Limb (tissue), 2 donors: ENCODE measurements around the gene GRID1.
A peak's percentile ranks its signal among the peaks of the same experiment; 100 is the strongest.

Experiments used
- DNase-seq, 2 donors: peaks; one replicate each; pipeline ENCODE4 v3.0.0-alpha.2; 2016; ENCODE audit errors: extremely low spot score in 2 of 2

The GRID1 gene

DNA sequence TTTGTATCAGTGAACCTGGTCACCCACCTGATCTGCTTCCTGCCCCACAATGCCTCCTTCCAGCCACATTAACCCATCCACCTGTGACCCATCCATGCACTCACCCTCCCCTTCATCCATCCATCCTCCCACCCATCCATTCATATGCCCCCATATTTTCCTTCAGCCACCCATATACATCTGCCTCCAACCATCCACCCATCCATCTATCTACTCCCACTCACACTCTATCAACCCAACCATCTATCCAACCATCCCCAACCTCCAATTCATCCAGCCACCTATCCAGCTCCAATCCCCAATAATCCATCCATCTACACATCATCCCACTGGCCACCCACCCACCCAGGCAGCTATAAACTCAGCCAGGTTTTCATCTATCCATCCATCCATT lies 51.0 kb downstream of the GRID1 start:
- DNase-seq, result no peak

DNA sequence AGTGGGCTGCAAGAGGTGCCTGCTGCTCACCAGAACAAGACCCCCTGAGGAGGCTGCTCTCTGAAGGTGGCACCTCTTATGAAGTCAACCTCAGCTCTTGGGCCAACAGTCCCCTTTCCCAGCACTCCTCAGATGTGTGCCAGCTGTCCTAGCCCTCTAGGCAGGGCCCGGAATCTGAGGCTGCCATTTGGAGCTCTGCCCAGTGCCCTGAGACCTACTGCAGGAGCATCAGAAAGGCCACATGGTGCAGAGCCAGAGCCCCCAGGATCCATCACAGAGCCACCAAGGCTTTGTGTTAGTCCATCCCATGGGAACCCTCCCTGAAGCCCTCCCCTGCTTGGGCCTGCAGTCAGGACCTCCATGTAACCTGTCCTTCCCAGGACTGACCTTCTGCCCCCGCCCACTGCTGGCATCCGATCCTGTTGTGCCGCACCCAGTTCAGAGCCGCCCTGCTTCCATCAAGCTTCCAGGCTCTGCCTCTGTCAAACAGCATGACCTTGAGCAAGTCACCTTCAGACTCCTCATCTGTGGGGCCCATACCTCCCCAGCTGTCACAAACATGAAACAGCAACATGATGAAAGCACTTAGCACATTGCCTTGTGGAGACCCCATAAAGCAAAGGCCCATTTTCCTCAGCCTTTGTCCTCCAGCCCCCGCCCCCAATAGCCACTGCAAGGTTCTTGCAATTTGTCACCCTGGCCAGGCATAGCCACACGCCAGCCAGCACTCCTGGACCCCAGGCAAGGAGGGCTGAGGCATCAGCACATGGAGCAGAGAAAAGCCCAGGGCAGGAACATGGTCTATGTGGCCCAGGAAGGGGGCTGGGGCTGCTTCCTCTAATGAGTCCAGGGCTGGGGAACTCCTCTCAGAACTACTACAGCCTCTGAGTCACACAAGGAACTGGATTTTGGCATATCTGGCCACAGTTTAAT lies 51.7 kb downstream of the GRID1 start:
- no peak for DNase-seq

DNA sequence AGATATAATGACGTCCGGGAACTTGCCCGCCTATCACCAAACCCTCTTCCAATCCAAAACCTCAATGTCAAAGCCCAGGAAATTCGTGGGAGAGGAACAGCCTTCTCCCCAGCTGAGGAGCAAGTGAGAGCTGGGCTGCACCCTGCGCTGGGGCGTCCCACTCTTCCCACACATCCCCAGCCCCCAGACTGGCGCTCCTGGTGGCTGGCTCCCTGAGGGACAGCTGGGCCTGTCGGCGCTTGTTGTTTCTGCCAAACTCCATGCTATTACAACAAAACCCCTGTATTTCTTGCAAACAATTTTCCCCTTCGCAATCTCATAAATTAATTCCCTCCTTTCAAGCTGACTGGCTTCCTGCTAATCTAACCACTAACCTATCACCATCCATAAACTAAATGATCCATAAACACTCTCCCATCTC lies 53.0 kb downstream of the GRID1 start:
- DNase-seq, result no peak

DNA sequence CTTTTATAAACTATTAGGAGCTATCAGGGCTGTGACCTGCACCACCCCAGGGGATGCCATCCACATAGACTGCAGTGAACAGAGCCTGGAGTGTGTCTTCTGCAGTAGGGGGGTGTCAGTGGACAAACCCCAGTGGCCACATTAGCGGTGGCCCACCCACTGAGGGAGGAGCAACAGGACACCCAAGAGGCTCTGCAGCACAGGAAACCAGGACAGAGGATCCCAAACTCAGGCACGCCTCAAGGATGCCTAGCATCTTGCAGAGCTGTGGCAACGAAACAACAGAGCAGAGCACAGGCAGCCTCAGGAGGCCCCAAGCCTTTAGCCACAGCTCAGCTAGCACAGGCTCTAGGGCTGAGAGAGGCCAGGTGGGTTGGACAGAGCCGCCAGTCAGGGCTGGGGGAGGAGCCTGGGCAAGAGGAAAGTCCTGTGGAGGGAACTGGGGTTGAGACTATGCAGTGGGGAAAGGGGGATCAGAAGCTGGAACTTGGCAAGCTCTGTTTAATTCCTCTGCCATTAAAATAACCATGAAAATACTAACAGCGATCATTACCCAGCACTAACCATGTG lies 53.8 kb downstream of the GRID1 start:
- no peak for DNase-seq

DNA sequence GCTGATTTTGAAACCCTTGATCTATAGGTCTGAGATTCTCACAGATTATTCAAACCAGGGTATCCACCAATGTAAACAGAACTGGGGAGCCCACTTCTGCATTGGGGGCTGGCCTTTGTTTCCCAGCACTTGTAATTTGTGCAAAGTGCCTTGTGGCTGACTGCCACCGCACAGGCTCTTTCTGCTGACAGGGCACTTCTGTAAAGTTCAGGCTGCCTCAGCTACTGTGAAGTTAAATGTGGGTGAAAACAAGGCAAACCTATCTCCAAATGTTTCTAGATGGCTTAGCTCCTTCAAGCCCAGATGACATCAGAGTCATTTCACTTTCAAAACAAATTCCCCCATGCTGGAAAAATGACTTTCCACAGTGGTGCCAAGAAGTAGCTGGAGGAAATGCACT lies 54.7 kb downstream of the GRID1 start:
- no peak for DNase-seq

DNA sequence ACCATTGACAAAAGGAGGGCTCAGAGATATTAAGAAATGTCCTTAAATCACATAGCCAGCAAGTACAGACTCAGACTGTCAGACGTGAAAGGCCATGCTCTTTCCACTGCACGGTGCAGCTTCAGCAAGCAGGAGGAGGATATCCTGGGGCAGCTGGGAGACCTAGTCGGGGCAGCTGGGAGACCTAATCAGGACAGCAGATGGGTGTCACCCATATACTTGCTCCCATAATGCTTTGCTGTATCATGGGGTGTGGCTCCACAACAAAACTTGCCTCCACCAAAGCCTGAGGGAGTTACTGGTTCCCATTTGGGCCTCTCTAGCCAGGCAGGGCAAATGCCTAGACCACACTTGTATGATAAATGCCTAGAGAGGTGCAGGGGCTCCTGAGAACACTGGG lies 55.4 kb downstream of the GRID1 start:
- no peak for DNase-seq

DNA sequence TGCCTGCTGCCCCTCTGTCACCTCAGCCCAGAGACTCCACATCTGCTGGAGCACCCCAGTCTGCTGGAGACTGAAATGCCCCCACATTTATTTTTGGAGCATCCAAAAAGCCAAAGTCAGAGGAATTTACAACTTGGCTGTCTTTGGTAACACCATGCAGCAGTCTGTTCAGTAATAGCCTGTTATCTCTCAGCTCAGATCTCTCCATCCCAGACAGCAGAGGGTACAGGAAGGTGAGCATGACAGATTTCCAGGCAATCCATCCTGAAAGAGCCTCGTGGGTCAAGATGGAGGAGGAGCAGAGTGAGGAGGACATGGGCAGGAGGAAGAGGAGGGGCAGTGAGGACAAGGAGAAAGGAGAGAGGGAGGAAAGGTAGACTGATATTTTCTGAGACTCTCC lies 55.9 kb downstream of the GRID1 start:
- no peak for DNase-seq

DNA sequence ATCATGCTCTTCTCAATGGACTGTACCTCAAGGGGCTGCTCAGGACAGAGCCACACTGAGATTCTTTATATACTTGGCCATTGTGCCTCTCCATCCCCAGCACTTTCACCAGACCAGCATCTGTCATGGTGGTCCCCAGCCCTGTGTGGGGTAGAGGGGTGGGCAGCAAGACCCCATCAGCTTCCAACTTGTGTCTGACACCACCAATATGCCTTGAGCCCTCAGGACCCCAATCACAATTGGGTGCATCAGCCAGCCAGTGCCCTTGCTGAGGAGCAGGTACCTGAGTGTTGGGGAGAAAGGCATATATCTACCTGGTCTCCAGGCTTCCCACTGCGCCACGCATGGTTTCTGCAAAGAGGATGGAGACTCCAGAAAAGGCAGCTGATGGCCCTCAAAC lies 56.3 kb downstream of the GRID1 start:
- no peak for DNase-seq

DNA sequence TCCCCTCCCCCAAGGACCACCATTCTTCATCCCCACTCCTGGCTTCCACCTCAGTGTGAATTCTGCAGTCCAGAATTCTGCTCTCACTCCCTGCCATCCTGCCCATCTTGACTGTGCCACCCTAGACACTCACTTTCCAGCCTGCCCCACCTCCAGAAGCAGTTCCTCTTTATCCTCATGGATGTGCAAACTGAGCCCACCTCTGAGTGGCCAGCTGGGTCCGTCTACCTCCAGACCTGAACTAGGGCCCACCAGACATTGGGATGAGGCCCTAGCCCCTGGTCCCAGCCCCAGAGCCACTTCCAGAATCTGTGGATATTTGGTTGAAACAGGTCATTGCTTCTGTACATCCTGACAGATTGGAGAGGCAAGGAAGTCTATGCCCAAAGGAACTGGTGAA lies 58.5 kb downstream of the GRID1 start:
- no peak for DNase-seq

DNA sequence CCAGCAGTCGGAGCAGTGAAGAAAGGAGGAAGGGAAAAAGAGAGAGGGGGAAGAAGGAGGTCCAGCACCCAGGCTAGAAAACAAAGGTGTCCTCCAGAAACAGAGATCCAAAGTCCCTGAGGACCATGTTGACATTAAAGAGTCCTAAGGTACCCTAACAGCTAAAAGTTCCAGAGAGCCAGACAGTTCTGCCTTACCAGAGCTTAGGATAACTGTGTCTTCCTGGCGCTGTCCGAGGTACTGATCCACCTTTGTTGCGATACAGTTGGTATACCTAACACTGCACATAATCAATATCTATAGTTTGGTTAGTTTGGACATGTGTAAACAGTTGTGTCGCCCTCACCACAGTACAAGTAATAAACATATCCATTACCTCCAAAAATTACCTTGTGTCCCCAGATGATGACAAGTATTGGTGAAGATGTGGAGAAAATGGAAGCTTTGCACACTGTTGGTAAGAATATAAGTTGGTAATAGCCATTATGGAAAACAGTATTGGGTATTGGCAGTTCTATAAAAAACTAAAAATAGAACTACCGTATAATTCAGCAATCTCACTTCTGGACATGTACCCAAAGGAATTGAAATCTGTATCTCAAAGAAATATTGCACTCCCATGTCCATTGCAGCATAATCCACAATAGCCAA lies 59.8 kb downstream of the GRID1 start:
- DNase-seq, result peak; percentile 24 to 53

DNA sequence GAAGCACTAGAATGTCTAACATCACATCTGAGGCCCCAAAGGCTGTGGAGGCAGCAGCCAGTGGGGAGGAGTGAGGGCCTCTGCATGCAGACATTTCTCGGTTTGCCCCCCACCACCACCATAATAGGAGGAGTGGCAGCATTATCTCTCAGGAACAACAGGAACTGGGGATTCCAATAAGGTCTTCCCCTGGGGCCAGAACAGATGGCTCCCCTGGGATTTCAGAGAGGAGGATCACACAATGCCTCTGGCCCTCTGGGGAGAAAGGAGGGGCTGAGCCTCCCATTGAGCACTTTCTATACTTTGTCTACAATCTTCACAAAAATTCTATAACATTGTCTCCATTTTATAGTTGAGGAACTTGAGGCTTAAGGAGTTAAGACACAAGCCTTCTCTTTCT lies 61.1 kb downstream of the GRID1 start:
- DNase-seq, result no peak

DNA sequence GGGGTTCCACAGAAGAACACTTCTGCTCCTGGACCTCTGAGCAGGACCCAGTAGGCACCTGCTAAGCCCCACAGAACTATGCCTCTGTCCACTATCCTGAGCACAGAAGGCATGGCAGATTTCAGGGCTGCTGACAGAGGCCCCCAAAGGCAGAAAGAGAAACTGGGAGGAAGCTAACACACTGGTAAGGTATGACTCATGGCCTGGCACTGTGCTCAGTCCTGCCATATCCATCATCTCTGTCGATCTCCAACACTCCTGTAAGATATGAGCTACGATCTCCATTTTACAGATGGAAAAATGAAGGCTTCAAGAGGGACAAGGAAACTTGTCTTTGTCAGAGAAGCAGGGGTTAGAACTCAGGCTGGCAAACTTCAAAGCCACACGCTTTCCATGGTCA lies 62.2 kb downstream of the GRID1 start:
- DNase-seq, result no peak

DNA sequence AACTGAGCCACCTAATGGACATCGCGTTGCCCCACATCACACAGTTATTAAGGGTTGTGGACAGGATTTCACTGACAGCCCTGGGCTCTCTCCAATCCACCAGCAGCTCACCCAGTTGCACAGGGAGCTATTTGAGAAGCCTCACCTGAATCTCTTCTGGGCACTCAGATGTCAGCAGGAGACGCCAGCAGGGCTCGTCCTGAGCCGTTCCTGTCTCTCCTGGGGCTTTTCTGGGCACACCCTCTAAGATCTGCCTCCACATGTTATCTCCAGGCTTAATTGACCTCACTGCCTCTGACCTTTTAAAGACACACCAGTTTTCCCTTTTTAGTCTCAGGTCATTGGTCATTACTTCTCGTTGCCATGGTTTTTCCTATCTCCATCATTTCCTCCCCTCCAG lies 63.0 kb downstream of the GRID1 start:
- no peak for DNase-seq

DNA sequence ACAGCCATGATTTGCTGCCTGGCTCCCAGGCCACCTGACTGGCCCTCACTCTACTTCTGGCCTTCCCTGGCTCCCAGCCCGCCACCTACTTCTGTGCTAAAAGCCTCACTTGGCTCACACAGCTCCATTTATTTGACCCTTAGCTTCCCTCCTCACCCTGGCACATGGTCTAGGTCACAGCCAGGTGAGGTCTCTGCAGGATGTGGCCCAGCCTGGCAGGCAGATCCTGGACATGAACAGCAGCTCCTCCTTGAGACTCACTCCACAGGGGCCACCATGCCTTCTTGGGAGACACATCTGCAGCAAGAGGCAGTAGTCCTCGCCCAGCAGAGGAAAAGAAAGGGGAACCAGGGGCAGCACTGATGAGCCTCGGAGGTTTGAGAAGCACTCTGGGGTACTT lies 64.6 kb downstream of the GRID1 start:
- no peak for DNase-seq

DNA sequence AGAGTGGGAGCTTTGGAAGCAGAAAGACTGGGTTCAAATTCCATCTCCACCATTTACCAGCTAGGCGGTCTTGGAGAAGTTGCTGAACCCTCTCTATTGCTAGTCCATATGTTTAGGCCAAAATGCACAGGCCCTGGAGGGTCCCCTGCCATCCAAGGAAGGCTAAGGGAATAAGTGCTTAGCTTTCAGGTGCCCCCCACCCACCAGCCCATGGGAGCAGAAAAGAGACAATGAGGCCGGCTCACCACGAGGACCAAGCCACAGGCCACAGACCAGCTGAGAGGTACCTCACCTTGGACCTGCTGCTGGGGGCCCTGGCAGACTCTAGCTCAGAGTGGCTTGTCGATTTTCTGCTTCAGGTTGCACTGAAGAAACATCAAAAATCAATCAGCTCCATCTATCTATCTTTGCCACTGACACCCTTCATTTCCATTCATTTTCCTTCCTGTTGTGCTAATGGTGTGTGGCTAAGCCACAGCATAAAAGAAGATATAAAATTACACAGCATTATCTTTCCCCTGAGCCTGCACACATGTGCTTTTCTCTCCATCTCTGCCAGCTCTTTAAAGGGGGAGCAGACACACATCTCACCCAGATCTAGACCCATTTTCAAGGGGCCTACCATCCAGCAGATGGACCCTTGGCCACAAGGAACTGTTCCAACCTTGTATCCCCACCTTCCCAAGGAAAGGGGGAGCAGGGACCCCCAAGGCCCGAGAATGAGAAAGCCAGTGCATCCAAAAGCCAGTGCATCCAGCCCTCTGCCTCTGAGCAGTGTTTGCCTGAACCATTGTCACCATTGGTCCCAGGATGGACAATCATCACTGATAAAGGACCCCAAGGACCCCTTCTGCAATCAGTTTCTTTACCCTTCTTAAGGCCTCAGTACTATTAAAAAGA lies 65.4 kb downstream of the GRID1 start:
- DNase-seq, result no peak

DNA sequence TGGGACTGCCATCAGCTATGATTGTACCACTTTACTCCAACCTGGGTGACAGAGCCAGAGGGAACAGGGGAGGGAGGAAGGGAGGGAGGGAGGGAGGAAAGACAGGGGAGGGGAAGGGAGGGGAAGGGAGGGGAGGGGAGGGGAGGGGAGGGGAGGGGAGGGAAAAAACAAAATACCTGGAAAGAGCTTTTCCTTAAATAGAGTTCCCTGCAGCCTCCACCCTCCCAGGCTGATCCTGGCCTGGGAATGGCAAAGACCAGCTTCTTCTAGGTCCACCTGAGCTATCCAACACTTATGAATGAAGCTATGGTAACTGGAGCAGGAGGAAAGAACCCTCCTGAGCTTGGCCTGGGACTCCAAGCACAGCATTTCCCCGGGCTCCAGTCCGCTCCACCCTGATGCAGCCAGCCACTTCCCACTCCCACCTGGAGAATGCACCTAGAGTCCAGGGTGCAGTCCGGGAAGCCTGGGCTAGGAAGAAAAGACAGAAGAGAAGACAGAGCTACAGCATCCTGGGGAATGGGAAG lies 66.1 kb downstream of the GRID1 start:
- DNase-seq, result no peak

DNA sequence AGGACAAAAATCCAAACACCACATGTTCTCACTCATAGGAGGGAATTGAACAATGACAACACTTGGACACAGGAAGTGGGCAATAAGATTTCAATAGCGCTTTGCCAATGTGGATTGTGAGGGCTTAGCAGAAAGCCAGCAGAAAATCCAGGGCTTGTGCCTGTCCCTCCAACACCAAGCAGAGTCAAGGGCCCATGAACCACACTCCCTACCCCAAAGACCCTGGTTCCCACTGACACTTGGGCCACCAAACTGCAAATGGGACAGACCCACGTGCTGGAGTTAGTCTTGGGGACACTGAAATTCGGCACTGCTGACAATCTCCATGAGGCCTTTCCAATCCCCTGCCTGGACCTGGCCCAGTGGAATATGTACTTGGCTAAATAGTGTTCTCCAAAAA lies 67.0 kb downstream of the GRID1 start:
- no peak for DNase-seq

DNA sequence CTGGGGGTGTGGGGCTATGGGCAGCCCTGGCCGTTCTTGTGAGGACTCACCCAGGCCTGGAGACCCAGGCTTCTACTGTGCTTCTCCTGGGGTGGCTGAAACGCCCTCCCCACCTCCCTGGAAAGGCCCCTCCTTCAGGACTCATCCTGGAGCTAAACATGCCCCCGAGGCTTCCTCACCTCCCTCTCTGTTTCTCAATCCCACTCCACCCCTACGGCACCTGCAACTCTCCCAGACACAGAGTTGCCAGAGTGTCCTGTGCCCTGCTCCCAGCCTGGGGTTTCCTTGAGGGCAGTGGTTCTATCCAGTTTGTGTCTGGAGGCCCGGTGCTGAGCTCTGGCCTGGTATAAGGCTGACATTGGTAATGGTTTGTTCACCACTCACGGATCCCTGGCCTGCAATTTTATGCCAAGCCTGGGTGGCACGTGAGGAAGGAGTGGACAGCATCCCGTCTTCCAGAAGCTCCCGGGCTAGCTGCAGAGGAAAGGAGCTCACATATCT lies 68.0 kb downstream of the GRID1 start:
- no peak for DNase-seq

DNA sequence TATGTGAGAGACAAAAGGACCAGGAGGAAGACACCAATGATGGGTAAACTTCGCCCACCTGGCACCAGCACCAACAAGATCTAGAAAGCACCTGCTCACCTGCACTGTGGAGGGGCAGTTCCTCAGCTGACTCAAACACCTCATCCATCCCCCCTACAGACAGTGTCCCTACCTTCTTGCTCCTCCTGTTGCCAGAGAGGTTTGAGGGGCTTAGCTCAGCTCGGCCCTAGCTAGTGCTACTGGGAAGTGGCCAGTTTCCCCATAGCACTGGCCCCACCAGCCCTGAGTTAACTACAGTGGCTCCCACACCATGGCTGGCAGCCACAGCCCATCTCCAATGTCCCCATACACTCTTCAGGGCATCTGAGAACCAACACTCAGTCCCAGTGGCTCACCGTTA lies 70.8 kb downstream of the GRID1 start:
- no peak for DNase-seq

DNA sequence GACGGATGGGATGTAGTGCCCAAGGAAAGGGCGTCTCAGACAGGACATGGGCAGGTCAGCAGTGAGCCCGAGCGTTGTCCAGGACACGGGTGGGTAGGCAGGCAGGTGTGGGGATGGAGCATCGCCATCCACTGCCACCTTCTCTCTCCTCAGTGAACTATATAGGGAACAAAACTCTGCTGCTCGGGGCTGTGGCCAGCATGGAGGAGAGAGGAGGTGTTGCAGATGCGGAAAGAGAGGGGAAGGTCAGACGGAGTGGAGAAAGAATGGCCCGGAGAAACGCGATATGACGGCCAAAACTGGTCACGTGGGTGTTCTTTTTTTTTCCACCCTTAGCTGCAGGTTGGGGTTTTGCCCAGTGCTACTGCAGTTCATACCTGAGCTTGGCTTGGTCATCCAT lies 71.2 kb downstream of the GRID1 start:
- DNase-seq, result no peak
